A549 (cell line): ENCODE data around the gene BNC1. TPM values are rescaled to one million over a fixed set of nuclear protein-coding genes. Genes with fewer than 3 reads are reported as not detected.

ENCODE experiments used
- ATAC-seq, 2 experiments: fragments of 200-7000 bp in 1 of 2; fragments of >200 bp in 1 of 2; cut with Nextera tagmentation in 1 of 2; cut with Tn5 transposase in 1 of 2; 3 replicates each; pipeline versions ENCODE4 v1.8.0 to v1.9.1; 2018 to 2020; ENCODE audit warnings: mild to moderate bottlenecking in 1 of 2, moderate library complexity in 1 of 2
- CTCF ChIA-PET: fragments of 300-600 bp; sonication (Branson Sonifier 250); formaldehyde crosslinking; extraction: SDS; loops from one replicate; lab custom pipeline; 2021; ENCODE audit warnings: antibody characterized with exemption, inconsistent platforms; lab: Yijun Ruan, JAX
- POLR2A ChIA-PET: fragments of 350-600 bp; formaldehyde crosslinking; extraction: SDS; loops from one replicate; lab custom pipeline; 2021; ENCODE audit warnings: antibody characterized with exemption, inconsistent platforms; lab: Yijun Ruan, JAX
- DNase-seq, 2 experiments: peaks; one replicate each; pipeline versions ENCODE4 v3.0.0 to v3.0.0-alpha.2; 2011 to 2016; ENCODE audit warnings: low read depth in 1 of 2, low spot score in 1 of 2
- FAIRE-seq: peaks from 2 replicates; lab custom pipeline; 2011; peaks lifted over from hg19 to GRCh38; lab: Jason Lieb, UNC
- H3K27ac ChIP-seq, 2 experiments: fragments of >200 bp; sonication (Bioruptor Twin); formaldehyde crosslinking; 3 replicates each; pipeline ENCODE4 v1.5.1; 2016 to 2017
- H3K4me1 ChIP-seq: fragments of >200 bp; sonication (Bioruptor Twin); formaldehyde crosslinking; 3 replicates; pipeline ENCODE4 v1.6.1; 2016
- H3K4me2 ChIP-seq: fragments of >200 bp; sonication (Bioruptor Twin); formaldehyde crosslinking; 3 replicates; pipeline ENCODE4 v1.6.1; 2016
- H3K4me3 ChIP-seq: fragments of >200 bp; sonication (Bioruptor Twin); formaldehyde crosslinking; 3 replicates; pipeline ENCODE4 v1.5.1; 2016
- H3K9me3 ChIP-seq: fragments of >200 bp; sonication (Bioruptor Twin); formaldehyde crosslinking; 3 replicates; pipeline ENCODE4 v1.6.1; 2016
- CBX2 ChIP-seq: fragments of 200-600 bp; sonication (generic); IDR thresholded peaks from 2 replicates; pipeline ENCODE4 v1.6.1; 2016; ENCODE audit warnings: low read depth, mild to moderate bottlenecking, borderline replicate concordance
- CEBPB ChIP-seq, 2 experiments: fragments of >200 bp in 1 of 2; sonication (Bioruptor Twin) in 1 of 2; formaldehyde crosslinking in 1 of 2; IDR thresholded peaks; 2 replicates each; pipeline ENCODE4 v1.6.1; 2012 to 2016
- CHD2 ChIP-seq: fragments of 150-350 bp; IDR thresholded peaks from 2 replicates; pipeline ENCODE4 v1.6.1; 2014; ENCODE audit warnings: low read length; ENCODE audit not compliant: partially characterized antibody
- CHD4 ChIP-seq: fragments of 200-600 bp; sonication (generic); IDR thresholded peaks from 2 replicates; pipeline ENCODE4 v1.6.1; 2016; ENCODE audit warnings: antibody characterized with exemption, mild to moderate bottlenecking, borderline replicate concordance
- CTCF ChIP-seq: fragments of >200 bp; sonication (Bioruptor Twin); formaldehyde crosslinking; IDR thresholded peaks from 3 replicates; pipeline ENCODE4 v1.5.1; 2016
- EHF ChIP-seq: fragments of 250-450 bp; sonication (Bioruptor Pico); IDR thresholded peaks from 2 replicates; pipeline ENCODE4 v1.5.0; 2020; ENCODE audit warnings: mild to moderate bottlenecking
- FOSB ChIP-seq: fragments of 250-450 bp; sonication (Bioruptor Pico); IDR thresholded peaks from 2 replicates; pipeline ENCODE4 v1.5.0; 2020; ENCODE audit warnings: mild to moderate bottlenecking, moderate library complexity
- FOSL2 ChIP-seq, 2 experiments: fragments of 450-650 bp in 1 of 2; fragments of >200 bp in 1 of 2; sonication (Bioruptor Twin) in 1 of 2; formaldehyde crosslinking; IDR thresholded peaks; 2 replicates each; pipeline versions ENCODE4 v1.5.0 to v1.6.1; 2016 to 2020; ENCODE audit warnings: mild to moderate bottlenecking in 1 of 2, moderate library complexity in 1 of 2
- HDAC2 ChIP-seq: fragments of 200-600 bp; sonication (generic); IDR thresholded peaks from 2 replicates; pipeline ENCODE4 v1.6.1; 2016
- HES2 ChIP-seq: fragments of >200 bp; sonication (Bioruptor Twin); formaldehyde crosslinking; IDR thresholded peaks from 2 replicates; pipeline ENCODE4 v1.6.1; 2016
- HOXB13 ChIP-seq: fragments of 250-450 bp; sonication (Bioruptor Pico); IDR thresholded peaks from 2 replicates; pipeline ENCODE4 v1.5.0; 2020; ENCODE audit warnings: low read depth, mild to moderate bottlenecking, moderate library complexity
- KDM5A ChIP-seq: fragments of 200-600 bp; sonication (generic); IDR thresholded peaks from 2 replicates; pipeline ENCODE4 v1.6.1; 2016; ENCODE audit warnings: antibody characterized with exemption, mild to moderate bottlenecking
- MAZ ChIP-seq: fragments of 150-350 bp; IDR thresholded peaks from 2 replicates; pipeline ENCODE4 v1.6.1; 2014; ENCODE audit warnings: antibody characterized with exemption, low read depth, low read length, borderline replicate concordance
- MYC ChIP-seq: IDR thresholded peaks from 2 replicates; pipeline ENCODE4 v1.6.1; 2012; ENCODE audit warnings: mild to moderate bottlenecking, inconsistent platforms, low read length, improper control_type of control experiment, borderline replicate concordance
- NPAS2 ChIP-seq: fragments of 250-450 bp; sonication (Bioruptor Pico); IDR thresholded peaks from 2 replicates; pipeline ENCODE4 v1.8.0; 2022; ENCODE audit warnings: mild to moderate bottlenecking, moderate library complexity, borderline replicate concordance
- NR3C1 ChIP-seq: fragments of >200 bp; sonication (Bioruptor Twin); formaldehyde crosslinking; IDR thresholded peaks from 3 replicates; pipeline ENCODE4 v1.6.1; 2017
- POLR2AphosphoS2 ChIP-seq: conservative IDR thresholded peaks from 2 replicates; pipeline ENCODE4 v1.6.1; 2012; ENCODE audit warnings: low read length, improper control_type of control experiment, inconsistent platforms
- RAD21 ChIP-seq, 2 experiments: fragments of >200 bp in 1 of 2; sonication (Bioruptor Twin) in 1 of 2; formaldehyde crosslinking in 1 of 2; IDR thresholded peaks in 1 of 2; conservative IDR thresholded peaks in 1 of 2; 2 replicates in 1 of 2; 3 replicates in 1 of 2; pipeline ENCODE4 v1.6.1; 2012 to 2018; ENCODE audit warnings: inconsistent platforms in 1 of 2
- RARB ChIP-seq: fragments of 250-450 bp; sonication (Bioruptor Pico); IDR thresholded peaks from 2 replicates; pipeline ENCODE4 v1.8.0; 2021; ENCODE audit warnings: mild to moderate bottlenecking, moderate library complexity
- RCOR1 ChIP-seq: fragments of 150-350 bp; IDR thresholded peaks from 2 replicates; pipeline ENCODE4 v1.6.1; 2014; ENCODE audit warnings: antibody characterized with exemption, low read length, low read depth
- REST ChIP-seq: fragments of 200-600 bp; sonication (generic); IDR thresholded peaks from 2 replicates; pipeline ENCODE4 v1.6.1; 2016; ENCODE audit warnings: antibody characterized with exemption, mild to moderate bottlenecking, moderate library complexity
- RFX5 ChIP-seq: fragments of 450-650 bp; IDR thresholded peaks from 2 replicates; pipeline ENCODE4 v1.7.1; 2014; ENCODE audit warnings: antibody characterized with exemption, mild to moderate bottlenecking, moderate library complexity
- TFCP2L1 ChIP-seq: fragments of 250-450 bp; sonication (Bioruptor Pico); IDR thresholded peaks from 2 replicates; pipeline ENCODE4 v1.5.0; 2021; ENCODE audit warnings: mild to moderate bottlenecking
- ZNF302 ChIP-seq: fragments of 250-450 bp; sonication (Bioruptor Pico); IDR thresholded peaks from 2 replicates; pipeline ENCODE4 v1.9.0; 2021; ENCODE audit warnings: inconsistent platforms, mild to moderate bottlenecking, moderate library complexity
- WGBS: methylation state at CpG from one replicate; pipeline ENCODE4 v1.1.6; 2017; ENCODE audit errors: missing lambda C conversion rate; 5-methylcytosine and 5-hydroxymethylcytosine counted together
- polyA plus RNA-seq, 4 experiments: library from polyadenylated mRNA; depleted of rRNA in 3 of 4; stranded (reverse); fragments of >200 nt; fragmentation: RNase III in 1 of 4; extraction: RNeasy Plus Mini Kit Qiagen cat#74134 plus additional on column Dnase treatment in 1 of 4; gene quantifications; 2 replicates in 3 of 4; 3 replicates in 1 of 4; pipeline ENCODE4 v1.2.3, GENCODE V29; 2011 to 2017
- TF ChIP-seq, protein P1 (sequence below): fragments of 450-650 bp; IDR thresholded peaks from 2 replicates; pipeline ENCODE4 v1.6.1; 2014; ENCODE audit warnings: antibody characterized with exemption
- TF ChIP-seq, protein P2 (sequence below): IDR thresholded peaks from 2 replicates; pipeline ENCODE4 v1.6.1; 2012; ENCODE audit warnings: low read depth, borderline replicate concordance

Gene BNC1
- polyA plus RNA-seq, 2 of the 4 experiments (the other 2 are of a cell fraction), result 0.22 to 0.44 TPM

GRCh38 chr15:83300826-83301225 lies 16.4 kb upstream of the BNC1 start:
- 98% methylated on average over 1 of the region's 1 CpG for WGBS
- Histone ChIP-seq H3K4me1 (peaks cover 5% of the 10 kb centered on the region; the same call in 2 of the 3 replicates), H3K4me2 (no peak overlapping the region), H3K27ac (no peak overlapping the region)
- CTCF ChIA-PET, result no interaction called here
- no peak for FAIRE-seq
- no peak for TF ChIP-seq RCOR1
- no peak for TF ChIP-seq RFX5
- TF ChIP-seq REST, result no peak
- no peak for TF ChIP-seq KDM5A
- no peak for TF ChIP-seq EHF (CRISPR knock-in tag)
- no peak for TF ChIP-seq CTCF
- TF ChIP-seq FOSL2 (IDR thresholded peaks at IDR 0.05), result no peak
- no peak for TF ChIP-seq FOSL2 (CRISPR knock-in tag; IDR thresholded peaks at IDR 0.05)
- TF ChIP-seq TFCP2L1 (CRISPR knock-in tag), result no peak
- TF ChIP-seq MAZ, result no peak
- TF ChIP-seq RAD21 (conservative IDR thresholded peaks at IDR 0.05 in 1 of 2, IDR thresholded peaks at IDR 0.05 in 1 of 2), result no peak
- no peak for TF ChIP-seq MYC
- no peak for TF ChIP-seq CHD4
- TF ChIP-seq FOSB (CRISPR knock-in tag), result no peak
- TF ChIP-seq CBX2, result no peak
- TF ChIP-seq CHD2, result no peak
- TF ChIP-seq HES2, result no peak
- no peak for TF ChIP-seq HDAC2
- TF ChIP-seq, all 56 proteins: peak for 0
- POLR2A ChIA-PET, result no interaction called here
- H3K4me3 ChIP-seq, result no peak overlapping the region
- DNase-seq, result no peak
- no peaks in the 10 kb centered on the region for H3K9me3 ChIP-seq
- no peak for ATAC-seq

GRCh38 chr15:83299462-83299861 lies 15.0 kb upstream of the BNC1 start:
- ATAC-seq, result no peak
- 62% methylated on average over 3 of the region's 3 CpGs for WGBS
- Histone ChIP-seq H3K4me2 (no peak overlapping the region), H3K4me1 (no peaks in the 10 kb centered on the region), H3K27ac (no peak overlapping the region), H3K9me3 (no peaks in the 10 kb centered on the region), H3K4me3 (no peak overlapping the region)
- CTCF ChIA-PET, result interaction anchor here (1.2 to 1.8 kb wide), 2 partner anchors 13 to 137 kb away, joined by 3 to 4 read pairs; no protein-coding TSS in a partner anchor
- no peak for DNase-seq
- POLR2A ChIA-PET, result no interaction called here
- no peak for FAIRE-seq
- TF ChIP-seq NR3C1, result no peak
- TF ChIP-seq POLR2AphosphoS2, result no peak
- no peak for TF ChIP-seq HOXB13 (CRISPR knock-in tag)
- TF ChIP-seq ZNF302 (CRISPR knock-in tag), result no peak
- TF ChIP-seq CEBPB (IDR thresholded peaks at IDR 0.05), result no peak
- TF ChIP-seq, protein P1, sequence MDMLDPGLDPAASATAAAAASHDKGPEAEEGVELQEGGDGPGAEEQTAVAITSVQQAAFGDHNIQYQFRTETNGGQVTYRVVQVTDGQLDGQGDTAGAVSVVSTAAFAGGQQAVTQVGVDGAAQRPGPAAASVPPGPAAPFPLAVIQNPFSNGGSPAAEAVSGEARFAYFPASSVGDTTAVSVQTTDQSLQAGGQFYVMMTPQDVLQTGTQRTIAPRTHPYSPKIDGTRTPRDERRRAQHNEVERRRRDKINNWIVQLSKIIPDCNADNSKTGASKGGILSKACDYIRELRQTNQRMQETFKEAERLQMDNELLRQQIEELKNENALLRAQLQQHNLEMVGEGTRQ, result no peak
- no peak for TF ChIP-seq NPAS2 (CRISPR knock-in tag)
- no peak for TF ChIP-seq REST
- TF ChIP-seq HDAC2, result no peak
- TF ChIP-seq RARB (CRISPR knock-in tag), result no peak
- TF ChIP-seq, protein P2, sequence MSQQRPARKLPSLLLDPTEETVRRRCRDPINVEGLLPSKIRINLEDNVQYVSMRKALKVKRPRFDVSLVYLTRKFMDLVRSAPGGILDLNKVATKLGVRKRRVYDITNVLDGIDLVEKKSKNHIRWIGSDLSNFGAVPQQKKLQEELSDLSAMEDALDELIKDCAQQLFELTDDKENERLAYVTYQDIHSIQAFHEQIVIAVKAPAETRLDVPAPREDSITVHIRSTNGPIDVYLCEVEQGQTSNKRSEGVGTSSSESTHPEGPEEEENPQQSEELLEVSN, result no peak
- no peak for TF ChIP-seq MYC
